NB4 (cell line): ENCODE results near the gene TMA16.

Experiments
- CTCF ChIP-seq: IDR thresholded peaks from one replicate; pipeline ENCODE4 v1.5.1; 2012; ENCODE audit warnings: low read depth, low read length
- MYC ChIP-seq: IDR thresholded peaks from 2 replicates; pipeline ENCODE4 v1.6.1; 2011; ENCODE audit warnings: low read depth, low read length
- POLR2A ChIP-seq: IDR thresholded peaks from 2 replicates; pipeline ENCODE4 v1.6.1; 2011; ENCODE audit warnings: mild to moderate bottlenecking; ENCODE audit not compliant: insufficient read length; ENCODE audit errors: extremely low read depth

- TF ChIP-seq MYC: peak; percentile 97
- TF ChIP-seq CTCF: no peak
- peak; percentile 52 for TF ChIP-seq POLR2A
Observed at GRCh38 chr4:163494360-163495241, at the start of gene TMA16.
